ENCODE results near the gene TREM1.
"Not testable (repeated sequence)": the region's sequence is repeated elsewhere in the genome, so short reads cannot be mapped to it uniquely, and the experiment has no call there.

Gene TREM1

DNA sequence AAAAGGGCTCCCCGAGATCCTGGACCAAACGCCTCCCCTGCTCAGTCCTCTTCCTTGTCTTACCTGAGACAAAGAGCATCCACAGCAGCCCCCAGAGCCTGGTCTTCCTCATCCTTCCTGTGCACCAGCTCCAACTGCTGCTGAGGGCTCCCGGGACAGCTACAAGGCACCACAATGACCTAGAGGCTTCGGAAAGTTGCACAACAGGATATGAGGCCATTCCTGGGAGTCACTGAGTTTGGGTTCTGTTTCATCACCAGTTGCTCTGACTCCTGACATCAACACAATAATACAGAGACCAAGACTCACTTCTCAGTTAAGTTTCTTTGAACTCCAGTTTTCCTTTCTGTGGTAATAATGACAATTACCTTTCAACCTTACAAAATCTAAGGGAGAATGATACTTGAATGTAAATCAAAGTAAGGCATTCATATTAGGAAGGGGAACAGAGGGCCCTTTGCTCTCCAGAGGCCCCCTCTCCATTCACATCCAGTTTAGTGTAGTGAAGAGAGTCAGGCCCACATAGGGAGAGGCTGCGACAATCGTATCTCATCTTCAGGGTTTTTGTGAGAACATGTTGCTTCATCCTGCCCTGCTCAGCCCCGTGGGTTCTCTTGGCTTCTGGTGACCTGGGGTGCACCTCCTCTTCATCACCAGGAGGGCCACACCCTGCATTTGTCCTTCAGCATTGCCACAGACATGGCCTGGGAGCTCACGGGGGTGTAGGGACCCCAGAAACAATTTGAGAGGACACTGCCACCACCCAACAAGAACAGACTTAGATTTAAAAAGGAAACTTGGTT is at the start of gene TREM1:
Gene TREM1 (minus strand): TSS at position 139 of the 803 bp plus-strand sequence. CDS start 27 bp downstream, at position 112.
- DNase-seq: peak; percentile 25 to 82

DNA sequence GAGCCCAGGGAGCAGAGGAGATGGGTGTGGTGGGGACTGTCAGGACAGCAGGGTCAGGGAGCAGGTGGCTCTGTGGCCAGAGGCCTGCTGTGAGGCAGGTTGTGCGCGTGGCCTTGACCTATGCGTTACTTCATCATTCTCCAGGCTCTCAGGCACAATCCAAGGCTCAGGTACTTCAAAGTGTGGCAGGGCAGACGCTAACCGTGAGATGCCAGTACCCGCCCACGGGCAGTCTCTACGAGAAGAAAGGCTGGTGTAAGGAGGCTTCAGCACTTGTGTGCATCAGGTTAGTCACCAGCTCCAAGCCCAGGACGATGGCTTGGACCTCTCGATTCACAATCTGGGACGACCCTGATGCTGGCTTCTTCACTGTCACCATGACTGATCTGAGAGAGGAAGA is 49.5 kb upstream of the TREM1 start:
- no peak for DNase-seq

DNA sequence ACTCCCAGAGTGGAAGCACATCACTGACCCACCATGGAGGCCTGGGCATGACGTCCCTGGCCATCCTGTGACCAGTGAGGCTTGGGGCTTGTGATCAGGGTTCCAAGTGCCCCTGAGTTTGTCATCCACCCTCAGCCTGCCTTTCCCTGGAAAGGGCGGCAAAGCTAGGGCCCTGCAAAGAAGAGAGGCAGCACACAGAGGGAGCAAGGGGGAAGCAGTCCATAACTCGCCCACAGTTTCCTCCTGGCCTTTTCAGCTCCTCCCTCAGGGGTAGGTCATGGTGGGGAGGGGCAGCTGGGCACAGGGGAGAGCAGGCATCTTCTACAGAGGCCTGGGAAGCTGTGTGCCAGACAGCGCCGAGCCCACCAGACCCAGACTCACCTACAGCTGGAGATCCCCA is 48.8 kb upstream of the TREM1 start, which contains the start of gene NCR2:
Gene NCR2 (plus strand): TSS at position 313 of the 400 bp plus-strand sequence. CDS start 269 bp downstream, outside the sequence.
- no peak for DNase-seq

DNA sequence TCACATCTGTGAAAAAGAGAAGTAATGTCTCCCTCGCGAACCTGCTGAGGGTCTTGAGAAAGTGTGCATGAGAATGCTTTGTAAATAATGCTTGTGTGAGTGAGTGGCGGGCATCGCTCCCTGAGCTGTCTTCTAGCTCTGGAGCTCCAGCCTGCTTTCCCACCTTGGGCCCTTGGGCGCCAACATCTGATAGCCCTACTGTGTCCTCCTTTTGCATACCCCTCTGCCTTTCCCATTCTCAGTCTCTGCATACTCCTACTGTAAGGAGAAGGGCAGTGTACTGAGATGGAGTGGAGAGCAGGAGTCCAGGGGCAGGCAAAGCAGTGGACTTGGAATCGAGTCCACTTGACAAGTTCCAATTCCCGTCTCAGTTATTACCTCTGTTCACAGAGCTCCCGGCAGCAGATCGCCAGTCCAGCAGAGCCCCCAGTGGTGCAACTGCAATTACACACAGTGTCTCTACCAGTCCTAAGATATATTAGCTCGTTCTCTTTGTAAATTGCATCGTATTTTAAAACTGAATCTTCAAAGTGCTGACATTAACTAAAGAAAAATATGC is 48.1 kb upstream of the TREM1 start:
- DNase-seq: no peak

DNA sequence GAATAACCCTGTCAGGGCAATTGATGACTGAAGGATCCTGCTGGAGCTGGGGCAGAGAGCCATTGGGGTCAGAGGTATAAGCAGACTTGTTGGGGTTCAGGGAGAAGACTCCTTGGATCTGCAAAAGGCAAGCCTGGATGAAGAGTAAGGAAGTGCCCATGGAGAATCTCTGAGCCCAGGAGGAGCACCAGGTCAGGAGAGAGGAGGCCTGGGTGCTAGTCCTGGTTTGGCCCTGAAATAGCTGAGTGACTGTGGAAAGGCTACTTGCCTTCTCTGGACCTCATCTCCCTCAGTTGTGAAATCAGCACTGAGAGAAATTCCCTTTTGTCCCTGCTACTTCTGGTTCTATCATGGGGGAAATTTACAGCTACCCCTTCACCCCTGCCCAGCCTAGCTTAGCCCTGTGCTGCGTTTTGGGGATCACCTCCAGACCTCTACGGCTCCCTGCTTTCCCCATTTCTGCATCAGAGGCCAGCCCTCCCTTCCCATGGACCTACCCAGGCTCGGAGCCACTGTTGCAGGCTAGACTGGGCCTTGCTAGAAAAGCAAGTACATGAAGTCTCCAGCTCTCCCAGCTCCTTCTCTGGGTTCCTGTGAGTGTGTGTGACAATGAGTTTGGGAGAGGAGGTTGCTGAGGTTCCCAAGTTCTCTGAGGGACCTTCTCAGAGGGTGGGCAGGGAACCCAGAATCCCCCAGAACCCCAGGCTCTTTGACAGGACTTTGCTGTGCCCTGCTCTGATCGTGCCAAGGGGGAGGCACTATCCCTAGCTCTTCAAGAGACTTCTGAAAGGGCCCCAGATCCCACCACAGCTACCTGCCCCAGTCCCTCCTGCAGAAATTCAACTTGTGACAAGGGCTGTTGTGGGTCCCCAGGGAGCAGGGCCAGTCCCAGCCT is 46.6 kb upstream of the TREM1 start:
- no peak for DNase-seq

DNA sequence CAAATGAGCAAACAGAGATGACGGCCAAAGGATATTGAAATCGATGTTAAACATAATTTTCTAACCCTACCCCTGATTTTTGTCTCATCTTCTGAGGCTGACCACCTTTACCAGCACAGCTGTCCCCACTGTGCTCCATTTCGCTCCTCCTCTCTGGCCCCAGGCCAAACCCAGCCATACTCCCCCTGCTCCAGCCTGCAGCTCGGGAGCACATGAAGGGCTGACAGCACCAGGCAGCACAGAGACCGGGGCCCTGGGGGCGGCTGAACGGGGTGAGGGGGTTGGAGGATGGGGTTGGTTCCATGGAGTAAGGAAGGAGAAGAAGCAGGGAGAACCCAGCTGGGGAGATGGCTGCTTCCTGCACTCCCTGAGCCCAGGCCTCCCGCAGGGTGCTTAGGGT is 45.8 kb upstream of the TREM1 start:
- no peak for DNase-seq

DNA sequence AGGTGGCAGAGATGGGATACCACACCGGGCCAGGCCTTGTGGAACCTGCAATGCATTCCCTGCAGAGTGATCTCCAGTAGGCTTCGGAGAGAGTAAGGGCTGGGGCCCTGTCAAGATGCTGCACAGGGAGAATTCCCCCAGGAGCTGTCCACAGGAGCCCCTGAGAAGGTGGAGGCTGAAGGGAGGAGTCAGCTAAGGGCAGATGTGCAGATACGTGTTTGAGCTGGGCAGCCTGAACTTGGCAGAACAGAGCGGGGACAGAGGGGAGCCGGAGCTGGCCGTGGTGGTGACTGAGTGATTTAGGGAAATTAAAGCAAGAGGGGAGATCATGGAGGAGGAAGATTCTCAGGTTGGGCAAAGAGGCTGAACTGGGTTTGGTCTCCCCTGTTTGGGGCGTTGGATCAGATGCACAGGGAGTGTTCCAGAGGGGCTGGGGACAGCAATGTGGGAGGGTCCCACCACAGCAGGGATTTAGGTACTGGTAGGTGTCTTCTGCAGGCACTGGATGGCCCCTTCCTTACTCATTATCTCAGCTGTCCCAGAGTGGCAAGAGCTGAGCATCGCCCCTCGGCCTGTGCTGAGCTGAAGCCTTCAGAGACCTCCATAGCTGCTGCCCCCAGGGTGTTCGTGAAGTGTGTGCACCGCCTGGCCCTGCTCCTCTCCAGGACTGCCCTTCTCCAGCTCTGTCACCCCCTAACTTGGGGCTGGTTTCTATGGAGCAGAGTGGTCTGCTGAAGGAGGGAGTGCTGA is 45.1 kb upstream of the TREM1 start:
- DNase-seq: no peak

DNA sequence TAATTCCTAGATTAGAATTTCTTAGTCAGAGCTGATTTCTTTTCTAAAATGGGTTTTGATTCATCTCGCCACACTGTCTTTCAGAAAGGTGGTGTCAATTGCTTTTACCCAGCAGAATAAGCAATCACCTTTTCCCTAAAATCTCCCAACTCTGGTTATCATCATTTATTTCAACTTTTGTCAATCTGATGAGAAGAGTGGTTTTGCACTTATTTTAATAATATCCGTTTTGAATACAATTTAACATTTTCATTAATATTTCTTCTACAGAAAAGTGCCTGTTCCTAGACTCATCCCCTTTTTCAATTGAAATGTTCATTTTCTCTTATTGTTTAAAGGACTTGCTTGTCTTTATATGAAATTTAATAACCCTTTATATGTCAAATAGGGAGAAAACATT is 40.7 kb upstream of the TREM1 start:
- DNase-seq: no peak

DNA sequence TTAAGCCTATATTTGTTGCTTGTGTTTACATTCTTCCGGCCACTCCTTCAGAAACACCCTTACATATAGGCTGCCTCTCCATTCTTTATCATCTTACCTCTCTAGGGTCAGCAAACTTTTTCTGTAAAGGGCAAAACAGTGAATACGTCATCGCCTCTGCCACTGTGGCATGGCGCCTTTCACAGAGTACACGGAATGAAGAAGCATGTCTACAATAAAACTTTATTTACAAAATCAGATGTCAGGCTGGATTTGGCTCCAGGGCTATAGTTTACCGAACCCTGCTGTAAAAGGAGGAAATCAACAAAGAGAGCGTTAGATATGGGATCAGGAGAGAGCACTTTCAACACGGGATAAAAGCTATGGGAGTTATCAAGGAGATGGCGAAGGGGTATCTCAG is 39.6 kb upstream of the TREM1 start:
- no peak for DNase-seq

DNA sequence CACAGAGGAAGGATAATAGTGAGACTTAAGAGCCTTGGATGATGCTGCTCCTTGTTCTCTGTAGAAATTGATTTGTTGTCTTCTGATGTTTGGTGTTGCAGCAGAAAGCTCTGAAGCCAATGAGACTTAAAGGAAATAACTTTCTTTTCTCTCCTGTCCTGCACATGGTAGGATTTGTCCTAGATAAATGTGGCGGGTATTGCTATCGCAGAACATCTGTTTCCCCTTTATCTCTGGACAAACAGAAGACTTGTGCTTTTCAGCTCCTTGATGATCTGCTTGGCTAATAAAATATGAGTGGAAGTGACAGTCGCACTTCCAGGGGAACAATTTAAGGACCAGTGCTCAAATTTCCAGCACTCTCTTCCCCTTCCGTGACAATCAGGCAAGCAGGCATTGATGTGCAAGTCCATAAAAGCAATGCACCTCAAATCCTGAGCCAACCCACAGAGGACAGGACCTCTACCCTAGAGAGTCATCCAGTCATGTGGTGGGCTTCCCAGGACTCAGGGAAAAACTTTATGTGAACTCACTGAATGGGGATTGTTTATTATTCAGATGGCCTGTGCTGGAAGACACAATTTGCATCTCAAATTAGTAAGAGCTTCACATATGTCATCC is 39.1 kb upstream of the TREM1 start:
- no peak for DNase-seq

DNA sequence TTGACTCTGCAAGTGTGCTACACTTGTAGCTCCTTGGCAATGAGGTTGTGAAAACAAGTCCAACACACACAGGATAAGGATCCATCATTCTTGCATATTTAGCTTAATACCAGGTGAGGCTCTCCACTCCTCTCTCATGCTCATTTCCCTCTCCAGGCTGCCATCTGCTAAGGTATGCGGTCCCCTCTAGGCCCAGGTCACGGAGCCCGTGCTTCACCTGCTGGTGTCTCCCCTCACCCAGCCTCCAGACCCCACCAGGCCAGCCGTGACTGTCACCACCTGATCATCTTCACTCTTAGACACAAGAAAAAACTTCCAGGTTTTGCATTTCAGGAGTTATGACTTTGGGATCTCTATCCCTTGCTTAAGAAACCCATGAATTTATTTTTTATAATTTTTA is 34.7 kb upstream of the TREM1 start:
- no peak for DNase-seq

DNA sequence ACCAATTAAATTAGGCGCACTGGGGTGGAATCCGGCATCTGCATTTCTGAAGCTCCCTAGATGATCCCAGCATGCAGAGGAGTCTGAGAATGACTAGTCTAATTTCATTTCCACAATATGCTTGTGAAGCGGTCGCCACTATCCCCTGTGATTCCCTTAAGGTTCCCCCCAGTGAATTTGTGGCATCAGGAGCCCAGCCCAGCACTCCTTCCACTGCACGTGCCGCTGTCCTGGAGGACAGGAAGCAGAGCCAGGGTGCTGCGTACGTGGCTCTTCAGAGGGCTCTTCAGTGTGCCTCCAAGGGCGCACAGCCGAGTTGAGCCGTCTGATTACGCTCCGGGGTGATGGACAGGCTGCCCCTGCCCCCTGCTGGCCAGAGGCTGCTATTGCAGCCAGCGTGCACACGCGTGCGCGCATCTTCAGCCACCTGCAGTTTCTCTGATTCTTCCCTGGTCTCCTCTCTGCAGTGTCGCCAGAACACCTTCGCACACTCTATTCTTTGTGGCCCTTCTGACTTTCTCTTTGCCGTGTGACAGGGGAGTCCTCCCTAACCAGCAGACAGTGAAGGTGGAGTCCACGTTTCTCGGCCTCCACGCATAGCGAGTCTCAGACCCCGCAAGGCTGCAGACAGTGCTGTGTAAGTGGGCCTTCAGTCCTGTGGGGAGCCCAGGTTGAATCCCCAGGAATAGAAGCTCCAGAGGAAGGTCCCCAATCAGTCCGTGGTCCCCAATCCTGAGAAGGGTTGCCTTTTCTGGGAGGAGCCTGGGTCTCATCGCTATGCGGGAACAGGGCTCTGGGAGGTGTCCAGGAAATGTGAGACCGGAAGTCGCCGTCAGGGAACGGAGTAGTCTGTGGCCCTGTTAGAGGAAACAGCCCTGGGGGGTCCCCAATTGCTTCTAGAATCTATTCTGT is 32.4 kb upstream of the TREM1 start:
- DNase-seq: peak; percentile 82 to 87

DNA sequence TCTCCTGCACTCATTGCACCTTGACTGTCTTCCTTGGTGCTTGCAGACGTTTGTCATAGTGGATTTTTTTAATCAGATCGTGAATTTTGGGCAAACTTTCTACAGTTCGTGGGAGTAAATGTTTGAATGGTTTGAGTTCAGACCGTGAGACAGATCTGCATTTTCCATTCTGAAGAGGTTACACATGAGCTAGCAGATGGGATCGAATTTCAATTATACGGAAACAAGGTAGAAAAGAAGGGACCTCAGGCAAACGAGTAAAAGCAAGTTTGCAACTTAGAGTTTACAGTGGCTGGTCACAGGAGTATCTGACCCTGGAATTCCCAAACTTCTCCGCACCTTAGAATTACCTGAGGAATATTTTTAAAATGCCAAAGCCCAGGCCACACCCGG is 31.8 kb upstream of the TREM1 start:
- no peak for DNase-seq

DNA sequence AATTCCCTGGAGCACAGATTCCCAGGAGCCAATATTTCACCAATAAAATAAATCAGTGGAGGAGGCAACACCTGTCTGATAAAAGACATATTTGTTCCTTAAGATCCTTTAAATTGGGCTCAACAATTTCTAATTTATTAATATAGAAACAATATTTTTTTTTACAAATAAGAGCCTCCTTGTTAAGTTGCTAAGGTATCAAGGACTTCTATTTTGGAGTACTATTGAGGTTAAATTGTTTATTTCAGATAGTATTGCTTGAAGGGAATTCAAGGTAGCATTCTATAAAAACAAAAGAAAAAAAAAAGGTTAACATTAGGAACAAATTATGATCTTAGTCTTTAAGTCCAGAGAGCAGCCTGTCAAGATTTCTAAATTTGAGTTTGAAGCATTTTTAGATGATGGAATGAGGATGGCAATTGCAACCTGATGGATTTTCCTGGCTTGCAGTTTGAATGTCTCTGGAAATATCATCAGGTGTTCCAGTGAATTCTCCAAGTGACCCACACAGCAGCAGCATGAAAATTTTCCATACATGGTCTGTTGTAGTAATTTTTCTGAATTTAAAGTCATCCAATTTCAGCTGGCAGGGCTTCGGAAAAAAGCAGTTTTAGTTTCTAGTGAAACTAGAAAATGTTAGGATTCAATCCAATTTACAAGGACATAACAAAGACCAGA is 29.6 kb upstream of the TREM1 start:
- DNase-seq: no peak

DNA sequence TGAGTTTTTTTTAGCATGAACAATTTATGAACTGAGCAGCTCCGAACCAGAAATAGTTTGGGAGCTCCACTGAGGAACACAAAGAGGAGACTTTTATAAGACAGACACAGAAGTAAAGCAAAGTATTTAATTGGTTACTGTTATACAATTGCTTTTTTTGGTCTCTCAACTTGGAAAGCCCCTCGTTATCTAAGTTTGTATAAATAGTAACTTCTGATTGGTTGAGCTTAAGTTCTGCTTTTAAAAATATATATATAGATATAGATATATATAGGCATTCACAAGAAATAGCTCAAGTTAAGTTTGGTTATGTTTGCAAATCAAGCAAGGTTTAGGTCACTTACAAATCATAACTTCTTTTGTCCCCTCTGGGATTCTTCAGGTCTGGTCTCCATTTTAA is 28.7 kb upstream of the TREM1 start:
- DNase-seq: no peak

DNA sequence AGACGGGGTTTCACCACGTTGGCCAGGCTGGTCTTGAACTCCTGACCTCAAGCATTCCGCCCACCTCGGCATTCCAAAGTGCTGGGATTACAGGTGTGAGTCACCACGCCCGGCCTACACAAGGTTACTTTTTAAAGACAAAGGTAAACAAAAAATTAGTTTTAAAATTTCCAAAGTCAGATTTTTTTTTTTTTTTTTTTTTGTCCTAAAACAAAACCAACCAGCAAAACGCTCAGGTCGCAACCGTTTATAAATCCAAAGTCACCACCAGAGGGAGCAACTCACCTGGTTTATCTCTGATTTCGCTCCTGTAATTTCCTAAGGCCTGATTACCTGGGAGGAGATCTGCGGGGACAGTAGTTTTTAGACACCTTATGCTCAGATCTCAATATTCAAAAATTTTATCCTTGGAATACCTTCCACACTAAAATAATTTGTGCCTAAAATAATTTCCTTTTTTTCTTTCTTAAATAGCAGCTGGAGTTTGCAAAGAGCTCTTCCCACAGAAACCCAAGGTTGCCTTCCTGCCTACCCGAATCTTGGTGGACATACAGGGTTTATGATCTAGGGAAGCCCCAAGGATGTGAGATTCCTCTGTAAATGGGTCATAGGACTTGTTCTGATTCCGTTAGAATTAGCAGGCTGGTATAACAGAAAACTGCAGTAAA is 19.8 kb upstream of the TREM1 start:
- peak; percentile 55 to 57 for DNase-seq

DNA sequence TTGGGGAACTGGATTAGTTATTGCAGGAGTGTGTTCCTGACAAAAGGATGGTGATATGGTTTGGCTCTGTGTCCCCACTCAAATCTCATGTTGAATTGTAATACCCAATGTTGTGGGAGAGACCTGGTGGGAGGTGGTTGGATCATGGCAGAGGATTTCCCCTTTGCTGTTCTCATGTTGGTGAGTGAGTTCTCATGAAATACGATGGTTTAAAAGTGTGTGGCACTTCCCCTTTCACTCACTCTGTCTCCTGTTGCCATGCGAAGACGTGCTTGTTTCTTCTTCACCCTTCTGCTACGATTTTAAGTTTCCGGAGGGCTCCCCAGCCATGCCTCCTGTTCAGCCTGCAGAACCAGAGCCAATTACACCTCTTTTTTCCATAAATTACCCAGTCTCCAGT is 16.2 kb upstream of the TREM1 start:
- peak; percentile 16 to 64 for DNase-seq

DNA sequence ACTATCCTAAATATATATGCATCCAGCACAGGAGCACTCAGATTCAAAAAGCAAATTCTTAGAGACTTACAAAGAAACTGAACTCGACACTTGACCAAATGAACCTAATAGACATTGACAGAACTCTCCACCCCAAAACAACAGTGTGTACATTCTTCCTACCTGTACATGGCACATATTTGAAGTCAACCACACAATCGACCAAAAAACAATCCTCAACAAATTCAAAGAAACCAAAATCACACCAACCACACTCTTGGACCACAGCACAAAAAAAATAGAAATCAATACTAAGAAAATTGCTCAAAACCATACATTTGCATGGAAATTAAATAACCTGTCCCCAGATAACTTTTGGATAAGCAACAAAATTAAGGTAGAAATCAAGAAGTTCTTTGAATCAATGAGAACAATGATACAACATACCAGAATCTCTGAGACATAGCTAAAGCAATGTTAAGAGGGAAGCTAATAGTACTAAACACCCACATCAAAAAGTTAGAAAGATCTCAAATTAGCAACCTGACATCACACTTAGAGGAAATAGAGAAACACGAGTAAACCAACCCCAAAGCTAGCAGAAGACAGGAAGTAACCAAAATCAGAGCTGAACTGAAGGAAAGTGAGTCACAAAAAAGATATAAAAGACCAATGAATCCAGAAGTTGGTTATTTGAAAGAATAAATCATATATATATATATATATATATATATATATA is 12.5 kb upstream of the TREM1 start:
- DNase-seq: peak in 1 of 2 donors; percentile 76

DNA sequence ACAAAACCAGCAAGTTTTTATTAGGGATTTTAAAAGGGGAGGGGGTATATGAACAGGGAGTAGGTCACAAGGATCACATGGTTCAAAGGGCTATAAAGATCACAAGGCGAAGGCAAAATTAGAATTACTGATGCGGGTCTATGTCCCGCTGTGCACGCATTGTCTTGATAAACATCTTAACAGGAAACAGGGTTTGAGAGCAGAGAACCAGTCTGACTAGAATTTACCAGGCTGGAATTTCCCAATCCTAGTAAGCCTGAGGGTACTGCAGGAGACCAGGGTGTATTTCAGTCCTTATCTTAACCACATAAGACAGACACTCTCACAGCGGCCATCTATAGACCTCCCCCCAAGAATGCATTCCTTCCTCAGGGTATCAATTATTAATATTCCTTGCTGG is 10.8 kb upstream of the TREM1 start:
- not testable (repeated sequence) for DNase-seq
